HCT116 (cell line): ENCODE measurements around the gene TNFAIP8L3. TPM values are rescaled to one million over a fixed set of nuclear protein-coding genes. Genes with fewer than 3 reads are reported as not detected.

Experiments
- ATAC-seq: fragments of 200-7000 bp; cut with Tn5 transposase; 2 replicates; pipeline ENCODE4 v1.9.1; 2020; ENCODE audit warnings: mild to moderate bottlenecking, moderate library complexity
- BruUV-seq: library from RNA; stranded (reverse); fragments of 400-500 nt; replicated peaks from 2 replicates; lab custom pipeline; 2021; lab: Mats Ljungman, UMichigan
- CTCF ChIA-PET: fragments of 300-600 bp; sonication (Branson Sonifier 250); formaldehyde crosslinking; loops from one replicate; lab custom pipeline; 2021; ENCODE audit warnings: antibody characterized with exemption; lab: Charles Lee
- POLR2A ChIA-PET: fragments of 300-600, 350-600 bp; sonication (Branson Sonifier 250); formaldehyde crosslinking; loops from one replicate; lab custom pipeline; 2021; ENCODE audit warnings: antibody characterized with exemption; lab: Charles Lee
- RAD21 ChIA-PET, 2 experiments: fragments of 300-600 bp; sonication (Branson Sonifier 250); formaldehyde crosslinking; loops; one replicate each; lab custom pipeline; 2023; ENCODE audit warnings: low total read pairs in 2 of 2; ENCODE audit not compliant: uncharacterized antibody in 2 of 2, unreplicated experiment in 2 of 2, low non-redundant PET in 1 of 2; lab: Charles Lee
- DNase-seq: peaks from one replicate; pipeline ENCODE4 v3.0.0-alpha.2; 2010; ENCODE audit warnings: low read depth, low spot score
- H2AFZ ChIP-seq: fragments of 200-600 bp; shearing (Covaris generic), sonication (generic); 2 replicates; pipeline ENCODE4 v1.6.1; 2017; ENCODE audit warnings: low read depth, mixed run types, mixed read lengths, antibody characterized with exemption, low read length; ENCODE audit not compliant: poor library complexity, severe bottlenecking
- H3K27ac ChIP-seq: 2 replicates; pipeline ENCODE4 v1.5.1; 2012; ENCODE audit warnings: low read depth, low read length
- H3K27me3 ChIP-seq: fragments of 200-600 bp; sonication (generic); 2 replicates; pipeline ENCODE4 v1.6.1; 2016; ENCODE audit warnings: mixed run types, low read length, mixed read lengths; ENCODE audit not compliant: insufficient read depth
- H3K36me3 ChIP-seq, 2 experiments: fragments of 200-500 bp in 1 of 2; fragments of 200-600 bp in 1 of 2; sonication (Bioruptor generic) in 1 of 2; sonication (generic) in 1 of 2; 2 replicates each; pipeline versions ENCODE4 v1.5.1 to v1.6.1; 2014 to 2016; ENCODE audit warnings: low read length in 2 of 2, inconsistent platforms in 1 of 2, mixed read lengths in 1 of 2, mixed run types in 1 of 2; ENCODE audit not compliant: insufficient read depth in 2 of 2, control insufficient read depth in 1 of 2
- H3K4me1 ChIP-seq, 2 experiments: fragments of 200-600 bp in 1 of 2; sonication (generic) in 1 of 2; 2 replicates each; pipeline versions ENCODE4 v1.5.1 to v1.6.1; 2012 to 2017; ENCODE audit warnings: low read length in 2 of 2, inconsistent platforms in 1 of 2, mild to moderate bottlenecking in 1 of 2, mixed read lengths in 1 of 2, mixed run types in 1 of 2, moderate library complexity in 1 of 2; ENCODE audit not compliant: insufficient read depth in 2 of 2, control insufficient read depth in 1 of 2
- H3K4me2 ChIP-seq: fragments of 200-600 bp; sonication (generic); 2 replicates; pipeline ENCODE4 v1.6.1; 2017; ENCODE audit warnings: mixed run types, low read length, mixed read lengths
- H3K4me3 ChIP-seq, 2 experiments: fragments of 200-600 bp in 1 of 2; sonication (generic) in 1 of 2; replicated peaks in 1 of 2; 2 replicates each; pipeline ENCODE4 v1.5.1; 2011 to 2016; ENCODE audit warnings: low read length in 2 of 2, control low read depth in 1 of 2, low read depth in 1 of 2, mild to moderate bottlenecking in 1 of 2, mixed read lengths in 1 of 2, mixed run types in 1 of 2
- H3K79me2 ChIP-seq: fragments of 200-600 bp; sonication (generic); 2 replicates; pipeline ENCODE4 v1.6.1; 2017; ENCODE audit warnings: mild to moderate bottlenecking, mixed run types, low read length, moderate library complexity, mixed read lengths; ENCODE audit not compliant: insufficient read depth
- H3K9ac ChIP-seq: fragments of 200-600 bp; sonication (generic); 2 replicates; pipeline ENCODE4 v1.6.1; 2016; ENCODE audit warnings: low read length, mixed read lengths
- H3K9me2 ChIP-seq: fragments of 200-600 bp; sonication (generic), shearing (Covaris generic); 2 replicates; pipeline ENCODE4 v1.6.1; 2017; ENCODE audit warnings: mixed run types, mild to moderate bottlenecking, moderate library complexity; ENCODE audit not compliant: insufficient read depth
- H3K9me3 ChIP-seq, 2 experiments: fragments of 200-500 bp in 1 of 2; fragments of 200-600 bp in 1 of 2; sonication (Bioruptor generic) in 1 of 2; sonication (generic) in 1 of 2; 2 replicates each; pipeline ENCODE4 v1.6.1; 2014 to 2017; ENCODE audit warnings: low read length in 2 of 2, mixed read lengths in 2 of 2, inconsistent platforms in 1 of 2, low read depth in 1 of 2, mild to moderate bottlenecking in 1 of 2, mixed run types in 1 of 2, moderate library complexity in 1 of 2; ENCODE audit not compliant: control insufficient read depth in 1 of 2, insufficient read depth in 1 of 2
- H4K20me1 ChIP-seq: fragments of 200-600 bp; sonication (generic), shearing (Covaris generic); 2 replicates; pipeline ENCODE4 v1.6.1; 2017; ENCODE audit warnings: mixed run types, mild to moderate bottlenecking, moderate library complexity; ENCODE audit not compliant: insufficient read depth
- CBX3 ChIP-seq: IDR thresholded peaks from 2 replicates; pipeline ENCODE4 v1.6.1; 2012; ENCODE audit warnings: low read depth
- CEBPB ChIP-seq: IDR thresholded peaks from 2 replicates; pipeline ENCODE4 v1.6.1; 2012; ENCODE audit warnings: low read depth
- CTCF ChIP-seq, 3 experiments: fragments of 200-600 bp in 1 of 3; sonication (generic) in 1 of 3; IDR thresholded peaks in 2 of 3; conservative IDR thresholded peaks in 1 of 3; 2 replicates each; pipeline ENCODE4 v1.5.1; 2012 to 2017; ENCODE audit warnings: low read depth in 2 of 3, low read length in 2 of 3, antibody characterized with exemption in 1 of 3, borderline replicate concordance in 1 of 3, control low read depth in 1 of 3, mild to moderate bottlenecking in 1 of 3, mixed read lengths in 1 of 3, mixed run types in 1 of 3, moderate library complexity in 1 of 3; ENCODE audit not compliant: insufficient read depth in 1 of 3
- EGR1 ChIP-seq: IDR thresholded peaks from 2 replicates; pipeline ENCODE4 v1.6.1; 2012; ENCODE audit warnings: low read depth
- EZH2 ChIP-seq: fragments of 200-600 bp; sonication (generic); IDR thresholded peaks from 2 replicates; pipeline ENCODE4 v1.6.1; 2017; ENCODE audit warnings: antibody characterized with exemption, mixed run types
- FOSL1 ChIP-seq: IDR thresholded peaks from 2 replicates; pipeline ENCODE4 v1.6.1; 2012; ENCODE audit warnings: low read depth
- POLR2AphosphoS5 ChIP-seq: IDR thresholded peaks from 2 replicates; pipeline ENCODE4 v1.6.1; 2011; ENCODE audit warnings: mild to moderate bottlenecking, low read depth, low read length, moderate library complexity
- SP1 ChIP-seq: IDR thresholded peaks from 2 replicates; pipeline ENCODE4 v1.6.1; 2012; ENCODE audit warnings: low read depth
- SRF ChIP-seq: IDR thresholded peaks from 2 replicates; pipeline ENCODE4 v1.6.1; 2012; ENCODE audit warnings: low read depth
- TCF7L2 ChIP-seq: IDR thresholded peaks from 2 replicates; pipeline ENCODE4 v1.7.0; 2011; ENCODE audit warnings: borderline replicate concordance, inconsistent platforms; ENCODE audit not compliant: insufficient read depth, insufficient read length; ENCODE audit errors: extremely low read depth
- YY1 ChIP-seq: IDR thresholded peaks from 2 replicates; pipeline ENCODE4 v1.6.1; 2011; ENCODE audit warnings: low read length, low read depth, moderate library complexity, mild to moderate bottlenecking; ENCODE audit not compliant: insufficient replicate concordance; ENCODE audit errors: extremely low read depth
- intact Hi-C: fragments of 100-400 bp; cut with micrococcal nuclease; formaldehyde crosslinking; loops from 2 replicates; pipeline ENCODE4 v1.10.0; 2022
- total RNA-seq: library from RNA; stranded (reverse); gene quantifications from one replicate; pipeline ENCODE4 v1.2.1, GENCODE V29; 2021; ENCODE audit not compliant: unreplicated experiment
- TF ChIP-seq, protein P1 (sequence below): IDR thresholded peaks from 2 replicates; pipeline ENCODE4 v1.6.1; 2012; ENCODE audit warnings: low read depth
- TF ChIP-seq, protein P2 (sequence below): IDR thresholded peaks from 2 replicates; pipeline ENCODE4 v1.6.1; 2011; ENCODE audit warnings: mild to moderate bottlenecking, low read length, moderate library complexity; ENCODE audit not compliant: insufficient replicate concordance; ENCODE audit errors: extremely low read depth
- TF ChIP-seq, protein P3 (sequence below): IDR thresholded peaks from 2 replicates; pipeline ENCODE4 v1.6.1; 2012

The TNFAIP8L3 gene
- total RNA-seq, 1 experiment from 2014 or later, result 0.47 TPM

DNA sequence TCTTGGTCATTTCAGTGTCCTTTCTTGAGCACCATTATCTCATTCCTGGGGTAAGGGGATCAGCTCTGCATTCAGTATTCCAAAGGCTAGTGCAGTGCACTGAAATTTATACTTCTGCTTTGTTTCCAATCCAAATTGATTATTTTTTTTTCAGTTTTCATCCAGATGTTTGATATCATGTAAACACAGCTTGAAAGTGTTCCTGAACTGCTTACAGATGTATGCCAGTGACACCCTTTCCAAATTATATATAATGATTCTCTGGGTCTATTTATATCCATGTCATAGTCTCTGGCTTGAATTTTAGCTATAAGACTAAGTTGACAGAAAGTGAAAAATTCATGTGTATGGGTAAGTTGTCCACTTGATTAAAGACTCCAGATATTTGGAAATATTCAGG is 11.8 kb upstream of the TNFAIP8L3 start:
- Histone ChIP-seq H4K20me1 (no peaks in the 10 kb centered on the region), H3K9me2 (no peaks in the 10 kb centered on the region), H3K9ac (no peak overlapping the region), H3K79me2 (no peaks in the 10 kb centered on the region), H3K27me3 (no peaks in the 10 kb centered on the region), H3K9me3 (no peaks in the 10 kb centered on the region), H2AFZ (no peak overlapping the region), H3K27ac (no peak overlapping the region), H3K4me1 (peaks cover 0 to 4% of the 10 kb centered on the region in 2 experiments; a peak in 1 of 4 replicates), H3K4me3 (no peak overlapping the region), H3K36me3 (no peaks in the 10 kb centered on the region), H3K4me2 (no peak overlapping the region)
- BruUV-seq, result no TSS peak
- DNase-seq (no peak), ATAC-seq (no peak)
- no peak for TF ChIP-seq EGR1
- no peak for TF ChIP-seq EZH2
- TF ChIP-seq CBX3, result no peak
- no peak for TF ChIP-seq SP1
- TF ChIP-seq, protein P1, sequence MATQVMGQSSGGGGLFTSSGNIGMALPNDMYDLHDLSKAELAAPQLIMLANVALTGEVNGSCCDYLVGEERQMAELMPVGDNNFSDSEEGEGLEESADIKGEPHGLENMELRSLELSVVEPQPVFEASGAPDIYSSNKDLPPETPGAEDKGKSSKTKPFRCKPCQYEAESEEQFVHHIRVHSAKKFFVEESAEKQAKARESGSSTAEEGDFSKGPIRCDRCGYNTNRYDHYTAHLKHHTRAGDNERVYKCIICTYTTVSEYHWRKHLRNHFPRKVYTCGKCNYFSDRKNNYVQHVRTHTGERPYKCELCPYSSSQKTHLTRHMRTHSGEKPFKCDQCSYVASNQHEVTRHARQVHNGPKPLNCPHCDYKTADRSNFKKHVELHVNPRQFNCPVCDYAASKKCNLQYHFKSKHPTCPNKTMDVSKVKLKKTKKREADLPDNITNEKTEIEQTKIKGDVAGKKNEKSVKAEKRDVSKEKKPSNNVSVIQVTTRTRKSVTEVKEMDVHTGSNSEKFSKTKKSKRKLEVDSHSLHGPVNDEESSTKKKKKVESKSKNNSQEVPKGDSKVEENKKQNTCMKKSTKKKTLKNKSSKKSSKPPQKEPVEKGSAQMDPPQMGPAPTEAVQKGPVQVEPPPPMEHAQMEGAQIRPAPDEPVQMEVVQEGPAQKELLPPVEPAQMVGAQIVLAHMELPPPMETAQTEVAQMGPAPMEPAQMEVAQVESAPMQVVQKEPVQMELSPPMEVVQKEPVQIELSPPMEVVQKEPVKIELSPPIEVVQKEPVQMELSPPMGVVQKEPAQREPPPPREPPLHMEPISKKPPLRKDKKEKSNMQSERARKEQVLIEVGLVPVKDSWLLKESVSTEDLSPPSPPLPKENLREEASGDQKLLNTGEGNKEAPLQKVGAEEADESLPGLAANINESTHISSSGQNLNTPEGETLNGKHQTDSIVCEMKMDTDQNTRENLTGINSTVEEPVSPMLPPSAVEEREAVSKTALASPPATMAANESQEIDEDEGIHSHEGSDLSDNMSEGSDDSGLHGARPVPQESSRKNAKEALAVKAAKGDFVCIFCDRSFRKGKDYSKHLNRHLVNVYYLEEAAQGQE, result no peak
- no peak for TF ChIP-seq CTCF (IDR thresholded peaks at IDR 0.05 in 2 of 3, conservative IDR thresholded peaks at IDR 0.05 in 1 of 3; ENCODE audit: borderline replicate concordance in 1 of 3, insufficient read depth in 1 of 3, low read depth in 2 of 3, low read length in 2 of 3)
- TF ChIP-seq, protein P2, sequence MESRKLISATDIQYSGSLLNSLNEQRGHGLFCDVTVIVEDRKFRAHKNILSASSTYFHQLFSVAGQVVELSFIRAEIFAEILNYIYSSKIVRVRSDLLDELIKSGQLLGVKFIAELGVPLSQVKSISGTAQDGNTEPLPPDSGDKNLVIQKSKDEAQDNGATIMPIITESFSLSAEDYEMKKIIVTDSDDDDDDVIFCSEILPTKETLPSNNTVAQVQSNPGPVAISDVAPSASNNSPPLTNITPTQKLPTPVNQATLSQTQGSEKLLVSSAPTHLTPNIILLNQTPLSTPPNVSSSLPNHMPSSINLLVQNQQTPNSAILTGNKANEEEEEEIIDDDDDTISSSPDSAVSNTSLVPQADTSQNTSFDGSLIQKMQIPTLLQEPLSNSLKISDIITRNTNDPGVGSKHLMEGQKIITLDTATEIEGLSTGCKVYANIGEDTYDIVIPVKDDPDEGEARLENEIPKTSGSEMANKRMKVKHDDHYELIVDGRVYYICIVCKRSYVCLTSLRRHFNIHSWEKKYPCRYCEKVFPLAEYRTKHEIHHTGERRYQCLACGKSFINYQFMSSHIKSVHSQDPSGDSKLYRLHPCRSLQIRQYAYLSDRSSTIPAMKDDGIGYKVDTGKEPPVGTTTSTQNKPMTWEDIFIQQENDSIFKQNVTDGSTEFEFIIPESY, result no peak
- TF ChIP-seq FOSL1, result no peak
- no peak for TF ChIP-seq POLR2AphosphoS5
- TF ChIP-seq TCF7L2, result no peak
- no peak for TF ChIP-seq SRF
- TF ChIP-seq YY1, result no peak
- TF ChIP-seq, protein P3, sequence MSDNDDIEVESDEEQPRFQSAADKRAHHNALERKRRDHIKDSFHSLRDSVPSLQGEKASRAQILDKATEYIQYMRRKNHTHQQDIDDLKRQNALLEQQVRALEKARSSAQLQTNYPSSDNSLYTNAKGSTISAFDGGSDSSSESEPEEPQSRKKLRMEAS, result no peak
- TF ChIP-seq CEBPB, result no peak
- RAD21 ChIA-PET, result no interaction called here
- CTCF ChIA-PET, result no interaction called here
- intact Hi-C loops, result no loop called here
- POLR2A ChIA-PET, result no interaction called here
